Endothelial cell (in vitro differentiated cells): ENCODE data around the gene HAPLN2. TPM values are rescaled to one million over a fixed set of nuclear protein-coding genes. Genes with fewer than 3 reads are reported as not detected.

ENCODE experiments used
- DNase-seq: peaks from one replicate; pipeline ENCODE4 v3.0.0; 2021; ENCODE audit warnings: low spot score
- H3K27ac Mint-ChIP-seq: one replicate; pipeline ENCODE4 v1.8.0; 2021; ENCODE audit warnings: mixed read lengths, inconsistent platforms; ENCODE audit not compliant: unreplicated experiment
- H3K27me3 Mint-ChIP-seq: one replicate; pipeline ENCODE4 v1.8.0; 2021; ENCODE audit warnings: mild to moderate bottlenecking, moderate library complexity, mixed read lengths, inconsistent platforms; ENCODE audit not compliant: unreplicated experiment
- H3K36me3 Mint-ChIP-seq: one replicate; pipeline ENCODE4 v1.8.0; 2021; ENCODE audit warnings: mild to moderate bottlenecking, low read depth, mixed read lengths, inconsistent platforms; ENCODE audit not compliant: unreplicated experiment
- H3K4me1 Mint-ChIP-seq: one replicate; pipeline ENCODE4 v1.8.0; 2021; ENCODE audit warnings: mild to moderate bottlenecking, mixed read lengths, inconsistent platforms; ENCODE audit not compliant: unreplicated experiment
- H3K4me3 Mint-ChIP-seq: one replicate; pipeline ENCODE4 v1.8.0; 2021; ENCODE audit warnings: mild to moderate bottlenecking, mixed read lengths, inconsistent platforms; ENCODE audit not compliant: unreplicated experiment
- H3K9me3 Mint-ChIP-seq: one replicate; pipeline ENCODE4 v1.8.0; 2021; ENCODE audit warnings: mixed read lengths, inconsistent platforms; ENCODE audit not compliant: unreplicated experiment
- CTCF ChIP-seq: fragments of 200-600 bp; sonication (generic); IDR thresholded peaks from one replicate; pipeline ENCODE4 v1.5.0; 2021; ENCODE audit warnings: antibody characterized with exemption; ENCODE audit not compliant: unreplicated experiment
- total RNA-seq: library from RNA; stranded (reverse); fragmentation: NEBNext Ultra II Directional; extraction: Animal tissue kit (Norgen Biotek cat#: 25700); gene quantifications from one replicate; pipeline ENCODE4 v1.2.1, GENCODE V29; 2021; ENCODE audit not compliant: unreplicated experiment

Gene HAPLN2
- total RNA-seq, 1 donor from 2014 or later, result 1.3 TPM

- peaks cover 14% of the 10 kb centered on the region for H3K27me3 Mint-ChIP-seq
- H3K9me3 Mint-ChIP-seq, result no peaks in the 10 kb centered on the region
- H3K4me1 Mint-ChIP-seq, result peaks cover 12% of the 10 kb centered on the region
- H3K4me3 Mint-ChIP-seq, result no peak overlapping the region
- H3K36me3 Mint-ChIP-seq, result peaks cover 5% of the 10 kb centered on the region
- TF ChIP-seq CTCF, result no peak
- no peak for DNase-seq
- no peak overlapping the region for H3K27ac Mint-ChIP-seq
Measured at GRCh38 chr1:156624814-156625435, 5.7 kb downstream of the HAPLN2 start.

GRCh38 chr1:156625436-156626078, 6.3 kb downstream of the HAPLN2 start:
- Mint-ChIP-seq H3K27me3 (peaks cover 14% of the 10 kb centered on the region), H3K36me3 (peaks cover 5% of the 10 kb centered on the region), H3K9me3 (no peaks in the 10 kb centered on the region), H3K4me3 (peak overlapping the region; percentile 30), H3K4me1 (peaks cover 12% of the 10 kb centered on the region), H3K27ac (no peak overlapping the region)
- DNase-seq, result peak; percentile 73
- TF ChIP-seq CTCF, result peak; percentile 84

GRCh38 chr1:156626079-156626438, 6.8 kb downstream of the HAPLN2 start:
- H3K4me1 Mint-ChIP-seq, result peaks cover 12% of the 10 kb centered on the region
- H3K36me3 Mint-ChIP-seq, result peaks cover 5% of the 10 kb centered on the region
- DNase-seq, result no peak
- no peaks in the 10 kb centered on the region for H3K9me3 Mint-ChIP-seq
- H3K4me3 Mint-ChIP-seq, result no peak overlapping the region
- no peak overlapping the region for H3K27ac Mint-ChIP-seq
- peaks cover 14% of the 10 kb centered on the region for H3K27me3 Mint-ChIP-seq
- peak; percentile 10 for TF ChIP-seq CTCF

- H3K36me3 Mint-ChIP-seq, result peaks cover 5% of the 10 kb centered on the region
- peak; percentile 68 for DNase-seq
- H3K27me3 Mint-ChIP-seq, result peaks cover 14% of the 10 kb centered on the region
- H3K4me3 Mint-ChIP-seq, result no peak overlapping the region
- H3K27ac Mint-ChIP-seq, result no peak overlapping the region
- peaks cover 10% of the 10 kb centered on the region for H3K4me1 Mint-ChIP-seq
- no peaks in the 10 kb centered on the region for H3K9me3 Mint-ChIP-seq
- peak; percentile 86 for TF ChIP-seq CTCF
Measured at GRCh38 chr1:156627313-156627880, 8.2 kb downstream of the HAPLN2 start.
